Choroid plexus epithelial cell (primary cell): Measurements from ENCODE around the gene CLCC1.

Source experiments
- DNase-seq: peaks from one replicate; pipeline ENCODE4 v3.0.0-alpha.2; 2010; ENCODE audit warnings: low read depth
- H3K4me3 ChIP-seq: 2 replicates; pipeline ENCODE4 v1.5.1; 2011; ENCODE audit warnings: low read depth, mild to moderate bottlenecking, control low read depth, low read length, moderate library complexity
- TF ChIP-seq, protein P1 (sequence below): conservative IDR thresholded peaks from 2 replicates; pipeline ENCODE4 v1.5.1; 2011; ENCODE audit warnings: low read depth, mild to moderate bottlenecking, control low read depth, inconsistent platforms, low read length, moderate library complexity

Gene CLCC1

DNA sequence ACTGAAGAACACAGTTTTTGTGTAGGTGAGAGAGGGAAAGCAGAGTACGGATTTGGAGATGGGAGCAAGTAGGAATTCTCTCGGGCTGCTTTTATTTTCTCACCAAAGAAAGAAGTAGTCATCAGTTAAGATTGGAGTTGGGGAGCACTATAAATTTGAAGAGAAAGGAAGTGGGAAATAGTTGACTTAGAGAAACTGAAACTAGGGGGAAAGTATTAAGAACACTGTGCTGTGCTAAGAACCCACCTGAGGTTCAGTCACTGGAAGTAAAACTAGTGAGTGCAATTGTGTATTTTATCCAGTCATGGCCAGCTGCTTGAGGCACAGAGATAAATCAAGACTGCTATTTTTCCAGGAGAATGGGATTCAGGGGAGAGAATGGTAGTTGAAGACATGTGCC, 37.4 kb downstream of the CLCC1 start:
- TF ChIP-seq, protein P1, sequence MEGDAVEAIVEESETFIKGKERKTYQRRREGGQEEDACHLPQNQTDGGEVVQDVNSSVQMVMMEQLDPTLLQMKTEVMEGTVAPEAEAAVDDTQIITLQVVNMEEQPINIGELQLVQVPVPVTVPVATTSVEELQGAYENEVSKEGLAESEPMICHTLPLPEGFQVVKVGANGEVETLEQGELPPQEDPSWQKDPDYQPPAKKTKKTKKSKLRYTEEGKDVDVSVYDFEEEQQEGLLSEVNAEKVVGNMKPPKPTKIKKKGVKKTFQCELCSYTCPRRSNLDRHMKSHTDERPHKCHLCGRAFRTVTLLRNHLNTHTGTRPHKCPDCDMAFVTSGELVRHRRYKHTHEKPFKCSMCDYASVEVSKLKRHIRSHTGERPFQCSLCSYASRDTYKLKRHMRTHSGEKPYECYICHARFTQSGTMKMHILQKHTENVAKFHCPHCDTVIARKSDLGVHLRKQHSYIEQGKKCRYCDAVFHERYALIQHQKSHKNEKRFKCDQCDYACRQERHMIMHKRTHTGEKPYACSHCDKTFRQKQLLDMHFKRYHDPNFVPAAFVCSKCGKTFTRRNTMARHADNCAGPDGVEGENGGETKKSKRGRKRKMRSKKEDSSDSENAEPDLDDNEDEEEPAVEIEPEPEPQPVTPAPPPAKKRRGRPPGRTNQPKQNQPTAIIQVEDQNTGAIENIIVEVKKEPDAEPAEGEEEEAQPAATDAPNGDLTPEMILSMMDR, result no peak
- no peak overlapping the region for H3K4me3 ChIP-seq
- DNase-seq, result no peak

- TF ChIP-seq, protein P1, result no peak
Observed at GRCh38 chr1:108916788-108917187, 46.5 kb downstream of the CLCC1 start.

More at GRCh38 chr1:108916788-108917187, 46.5 kb downstream of the CLCC1 start:
- no peak for DNase-seq
- H3K4me3 ChIP-seq, result no peak overlapping the region
